OCI-LY3 (cell line): ENCODE data around the gene DIPK1B.
"Not testable (repeated sequence)": the region's sequence is repeated elsewhere in the genome, so short reads cannot be mapped to it uniquely, and the experiment has no call there.

ENCODE experiments used
- CTCF ChIP-seq: fragments of 200-600, 300-600 bp; sonication (generic); IDR thresholded peaks from 2 replicates; pipeline ENCODE4 v1.5.1; 2014; ENCODE audit warnings: antibody characterized with exemption, low read length, low read depth
- EZH2phosphoT487 ChIP-seq: fragments of 200-600 bp; shearing (Covaris generic); IDR thresholded peaks from 2 replicates; pipeline ENCODE4 v1.6.1; 2018; ENCODE audit warnings: antibody characterized with exemption, mixed run types, low read depth

DNA sequence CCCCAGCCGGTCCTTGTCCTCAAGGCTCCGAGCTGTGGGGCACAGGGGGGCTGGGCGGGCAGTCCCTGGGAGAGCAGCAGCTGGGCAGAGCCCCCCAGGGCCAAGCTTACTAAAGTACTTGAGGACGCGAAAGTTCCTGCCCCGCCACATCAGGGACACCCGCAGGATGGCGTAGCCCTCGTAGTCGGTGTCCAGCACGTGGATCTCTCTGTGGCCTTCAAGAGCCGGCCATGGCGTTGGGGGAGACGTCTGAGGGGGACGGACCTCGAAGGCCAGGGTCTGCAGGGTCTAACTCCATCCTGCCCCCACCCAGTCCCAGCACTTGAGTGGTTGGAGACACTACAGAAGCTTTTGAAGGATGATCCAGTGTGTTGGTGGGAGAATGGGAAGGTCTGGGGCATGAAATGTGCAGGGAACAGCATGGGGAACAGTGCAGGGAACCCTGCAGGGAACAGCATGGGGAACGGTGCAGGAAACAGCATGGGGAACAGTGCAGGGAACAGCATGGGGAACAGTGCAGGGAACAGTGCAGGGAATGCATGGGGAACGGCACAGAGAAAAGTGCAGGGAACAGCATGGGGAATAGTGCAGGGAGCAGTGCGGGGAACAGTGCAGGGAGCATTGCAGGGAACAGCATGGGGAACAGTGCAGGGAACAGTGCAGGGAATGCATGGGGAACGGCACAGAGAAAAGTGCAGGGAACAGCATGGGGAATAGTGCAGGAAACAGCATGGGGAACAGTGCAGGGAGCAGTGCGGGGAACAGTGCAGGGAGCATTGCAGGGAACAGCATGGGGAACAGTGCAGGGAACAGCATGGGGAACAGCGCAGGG is 43.1 kb downstream of the DIPK1B start:
- not testable (repeated sequence) for TF ChIP-seq CTCF, EZH2phosphoT487
